Stomach (tissue), 9 donors: ENCODE data around the gene WSCD1. TPM values are rescaled to one million over a fixed set of nuclear protein-coding genes. Genes with fewer than 3 reads are reported as not detected.

Experiments
- DNase-seq, 2 donors: peaks; one replicate each; pipeline versions ENCODE4 v3.0.0 to v3.0.0-alpha.2; 2013 to 2019
- H3K27ac ChIP-seq, 5 donors: fragments of 200-600 bp in 4 of 5; sonication (generic) in 4 of 5; one replicate each; pipeline ENCODE4 v1.5.1; 2013 to 2019; ENCODE audit warnings: mild to moderate bottlenecking in 1 of 5, moderate library complexity in 1 of 5
- H3K27me3 ChIP-seq, 3 donors: fragments of 200-600 bp; sonication (generic); one replicate each; pipeline ENCODE4 v1.5.1; 2017 to 2019; ENCODE audit warnings: mixed run types in 1 of 3
- H3K36me3 ChIP-seq, 4 donors: fragments of 200-600 bp; sonication (generic); 1 replicate in 3 of 4; 2 replicates in 1 of 4; pipeline ENCODE4 v1.5.1; 2016 to 2019
- H3K4me1 ChIP-seq, 4 donors: fragments of 200-600 bp; sonication (generic); one replicate each; pipeline ENCODE4 v1.5.1; 2016 to 2019
- H3K4me3 ChIP-seq, 4 donors: fragments of 200-600 bp; sonication (generic) in 3 of 4; one replicate each; pipeline ENCODE4 v1.5.1; 2016 to 2019; ENCODE audit warnings: mild to moderate bottlenecking in 1 of 4
- H3K9me3 ChIP-seq, 4 donors: fragments of 200-600 bp; sonication (generic); one replicate each; pipeline ENCODE4 v1.5.1; 2016 to 2019
- EP300 ChIP-seq: sonication (generic); formaldehyde crosslinking; IDR thresholded peaks from one replicate; pipeline ENCODE4 v1.6.1; 2017; ENCODE audit warnings: antibody characterized with exemption
- POLR2A ChIP-seq, 4 donors: fragments of 450-650 bp; IDR thresholded peaks; one replicate each; pipeline ENCODE4 v1.6.1; 2016; ENCODE audit warnings: antibody characterized with exemption in 4 of 4, control low read depth in 2 of 4, mild to moderate bottlenecking in 1 of 4, moderate library complexity in 1 of 4
- POLR2AphosphoS5 ChIP-seq, 3 donors: sonication (generic); formaldehyde crosslinking; IDR thresholded peaks; one replicate each; pipeline ENCODE4 v1.6.1; 2016; ENCODE audit warnings: antibody characterized with exemption in 3 of 3
- WGBS, 5 donors: extraction: QIAGEN DNeasy Blood & Tissue Kit in 3 of 5; methylation state at CpG; one replicate each; pipeline versions ENCODE4 v1.1.5 to v1.1.7; 2013 to 2018; 5-methylcytosine and 5-hydroxymethylcytosine counted together
- intact Hi-C: fragments of 100-400 bp; cut with DNase I; formaldehyde crosslinking; loops from one replicate; pipeline ENCODE4 v1.15.1; 2023; ENCODE audit warnings: low total_unique reads
- polyA plus RNA-seq, 3 donors: library from polyadenylated mRNA; stranded (reverse); fragments of 200-250 nt; gene quantifications; one replicate each; pipeline ENCODE4 v1.2.3, GENCODE V29; 2013
- total RNA-seq, 5 donors: library from RNA; depleted of rRNA; stranded (reverse); fragments of >200 nt; gene quantifications; one replicate each; pipeline versions ENCODE4 v1.1.0 to v1.2.3, GENCODE V29; 2014 to 2016
- TF ChIP-seq, protein P1 (sequence below), 7 experiments: fragments of 450-650 bp in 4 of 7; fragments of 200-600 bp in 3 of 7; sonication (generic) in 3 of 7; IDR thresholded peaks; one replicate each; pipeline ENCODE4 v1.5.1; 2016 to 2019; ENCODE audit warnings: antibody characterized with exemption in 7 of 7, control low read depth in 2 of 7, mild to moderate bottlenecking in 1 of 7
- donor health status: healthy with polysubstance abuse.
- donor health status: Bipolar disorder and iron deficiency.
- donor health status: healthy.

Gene WSCD1
- total and polyA plus RNA-seq, 8 donors: 0.58 to 32.7 (median 1.2) TPM

DNA sequence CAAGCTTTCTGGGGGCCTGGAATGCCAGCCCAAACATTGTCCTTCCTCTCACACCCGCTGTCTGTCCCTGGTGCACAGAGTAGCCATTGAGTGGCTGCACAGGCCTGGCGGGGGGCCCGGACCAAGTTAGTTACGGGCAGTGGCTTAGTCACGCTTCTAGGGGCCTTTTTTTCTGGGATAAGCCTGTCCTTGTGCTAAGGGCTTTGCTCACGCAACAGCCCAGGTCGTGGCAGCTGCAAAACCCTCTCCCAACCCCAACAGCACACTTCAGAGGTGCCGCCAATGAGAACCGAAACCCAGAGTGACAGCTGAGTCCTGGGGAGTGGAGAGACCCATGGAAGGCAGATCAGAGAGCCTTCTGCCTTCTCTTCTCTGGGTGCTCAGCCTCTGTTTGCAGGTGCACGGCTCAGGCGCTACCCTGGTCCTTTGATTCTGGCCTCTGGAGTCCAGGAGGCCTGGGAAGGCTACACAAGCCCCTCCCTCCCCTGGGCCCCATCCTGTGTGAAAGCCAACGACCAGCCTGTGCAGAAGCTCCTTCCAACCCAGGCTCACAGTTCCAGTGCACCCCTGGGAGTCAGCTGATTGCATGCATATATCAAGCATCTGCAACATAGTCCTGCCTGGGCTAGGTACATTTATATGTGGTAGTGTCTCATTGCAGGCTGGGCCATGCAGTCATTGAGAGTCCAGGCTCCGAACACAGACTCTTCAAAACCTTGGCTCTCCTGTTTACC lies 9.1 kb downstream of the WSCD1 start:
- intact Hi-C loops: no loop called here
- H3K4me1 ChIP-seq: no peaks in the 10 kb centered on the region
- WGBS, 5 donors: 79 to 87% (median 82%) methylated on average over 12 to 13 of the region's 13 CpGs

DNA sequence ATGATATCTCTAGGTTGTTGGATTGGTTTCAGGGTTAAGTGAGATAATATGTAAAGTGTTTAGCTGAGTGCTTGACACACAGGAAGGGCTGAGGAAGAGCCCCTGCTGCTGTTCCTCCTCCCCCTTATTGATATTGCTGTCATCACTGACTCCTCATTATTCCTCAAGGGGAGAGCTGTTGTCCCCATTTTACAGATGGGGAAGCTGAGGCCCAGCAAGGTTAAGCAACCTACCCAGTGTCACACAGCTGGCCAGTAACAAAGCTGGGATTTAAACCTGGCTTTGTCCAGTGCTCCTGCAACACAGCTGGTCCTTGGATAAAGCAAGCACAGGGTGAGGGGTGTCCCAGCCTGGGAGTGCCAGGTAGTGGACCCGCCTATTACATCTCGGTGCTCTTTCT lies 9.8 kb downstream of the WSCD1 start:
- intact Hi-C loops: no loop called here
- Histone ChIP-seq H3K9me3 (no peaks in the 10 kb centered on the region), H3K27ac (no peak overlapping the region), H3K4me1 (no peaks in the 10 kb centered on the region), H3K27me3 (peaks cover 0 to 7% (median 0%) of the 10 kb centered on the region in 3 donors), H3K4me3 (no peak overlapping the region), H3K36me3 (peaks cover 0 to 11% (median 0%) of the 10 kb centered on the region in 4 donors)
- 81 to 100% (median 90%) methylated on average over 2 of the region's 2 CpGs for WGBS, 5 donors
- TF ChIP-seq POLR2AphosphoS5 (IDR thresholded peaks at IDR 0.05): no peak
- TF ChIP-seq, protein P1, sequence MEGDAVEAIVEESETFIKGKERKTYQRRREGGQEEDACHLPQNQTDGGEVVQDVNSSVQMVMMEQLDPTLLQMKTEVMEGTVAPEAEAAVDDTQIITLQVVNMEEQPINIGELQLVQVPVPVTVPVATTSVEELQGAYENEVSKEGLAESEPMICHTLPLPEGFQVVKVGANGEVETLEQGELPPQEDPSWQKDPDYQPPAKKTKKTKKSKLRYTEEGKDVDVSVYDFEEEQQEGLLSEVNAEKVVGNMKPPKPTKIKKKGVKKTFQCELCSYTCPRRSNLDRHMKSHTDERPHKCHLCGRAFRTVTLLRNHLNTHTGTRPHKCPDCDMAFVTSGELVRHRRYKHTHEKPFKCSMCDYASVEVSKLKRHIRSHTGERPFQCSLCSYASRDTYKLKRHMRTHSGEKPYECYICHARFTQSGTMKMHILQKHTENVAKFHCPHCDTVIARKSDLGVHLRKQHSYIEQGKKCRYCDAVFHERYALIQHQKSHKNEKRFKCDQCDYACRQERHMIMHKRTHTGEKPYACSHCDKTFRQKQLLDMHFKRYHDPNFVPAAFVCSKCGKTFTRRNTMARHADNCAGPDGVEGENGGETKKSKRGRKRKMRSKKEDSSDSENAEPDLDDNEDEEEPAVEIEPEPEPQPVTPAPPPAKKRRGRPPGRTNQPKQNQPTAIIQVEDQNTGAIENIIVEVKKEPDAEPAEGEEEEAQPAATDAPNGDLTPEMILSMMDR (IDR thresholded peaks at IDR 0.05): no peak
- TF ChIP-seq POLR2A (IDR thresholded peaks at IDR 0.05): no peak
- no peak for TF ChIP-seq EP300
- no peak for DNase-seq

More for the DNA sequence above, 9.1 kb downstream of the WSCD1 start:
- Histone ChIP-seq H3K27ac (no peak overlapping the region), H3K27me3 (peaks cover 0 to 12% (median 0%) of the 10 kb centered on the region in 3 donors), H3K36me3 (peaks cover 0 to 11% (median 0%) of the 10 kb centered on the region in 4 donors), H3K9me3 (no peaks in the 10 kb centered on the region), H3K4me3 (no peak overlapping the region)
- TF ChIP-seq POLR2A (IDR thresholded peaks at IDR 0.05): no peak
- TF ChIP-seq EP300: no peak
- TF ChIP-seq POLR2AphosphoS5 (IDR thresholded peaks at IDR 0.05): no peak
- TF ChIP-seq, protein P1 (IDR thresholded peaks at IDR 0.05): no peak
- DNase-seq: no peak

DNA sequence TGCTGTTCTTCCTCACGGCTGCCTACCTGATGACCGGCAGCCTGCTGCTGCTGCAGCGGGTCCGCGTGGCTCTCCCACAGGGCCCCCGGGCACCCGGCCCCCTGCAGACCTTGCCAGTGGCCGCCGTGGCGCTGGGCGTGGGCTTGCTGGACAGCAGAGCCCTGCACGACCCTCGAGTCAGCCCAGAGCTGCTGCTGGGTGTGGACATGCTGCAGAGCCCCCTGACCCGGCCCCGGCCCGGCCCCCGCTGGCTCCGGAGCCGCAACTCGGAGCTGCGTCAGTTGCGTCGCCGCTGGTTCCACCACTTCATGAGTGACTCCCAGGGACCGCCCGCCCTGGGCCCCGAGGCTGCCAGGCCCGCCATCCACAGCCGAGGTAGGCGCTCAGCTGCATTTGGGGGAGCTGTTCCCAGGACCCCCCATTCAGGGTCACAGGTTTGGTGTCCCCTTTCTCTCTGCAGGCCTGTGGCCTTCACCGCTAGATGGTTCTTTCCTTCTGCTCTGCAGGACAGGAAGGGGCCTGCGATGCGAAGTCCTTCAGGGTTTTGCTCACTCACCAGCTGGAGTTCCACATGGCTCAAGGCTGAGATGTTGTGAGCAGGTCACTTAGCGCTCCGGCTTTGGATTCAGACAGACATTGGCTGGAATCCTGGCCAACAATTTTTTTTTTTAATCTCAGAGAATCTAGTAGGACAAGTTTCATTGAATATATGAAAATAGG lies 10.7 kb downstream of the WSCD1 start:
- intact Hi-C loops: no loop called here
- Histone ChIP-seq H3K4me1 (no peaks in the 10 kb centered on the region), H3K36me3 (peaks cover 0 to 11% (median 0%) of the 10 kb centered on the region in 4 donors), H3K4me3 (no peak overlapping the region), H3K27me3 (no peaks in the 10 kb centered on the region), H3K27ac (no peak overlapping the region), H3K9me3 (no peaks in the 10 kb centered on the region)
- DNase-seq: no peak
- TF ChIP-seq POLR2AphosphoS5 (IDR thresholded peaks at IDR 0.05): no peak
- TF ChIP-seq, protein P1 (IDR thresholded peaks at IDR 0.05): no peak
- no peak for TF ChIP-seq POLR2A (IDR thresholded peaks at IDR 0.05)
- no peak for TF ChIP-seq EP300
- 82 to 92% (median 91%) methylated on average over 7 to 35 of the region's 35 CpGs for WGBS, 5 donors

DNA sequence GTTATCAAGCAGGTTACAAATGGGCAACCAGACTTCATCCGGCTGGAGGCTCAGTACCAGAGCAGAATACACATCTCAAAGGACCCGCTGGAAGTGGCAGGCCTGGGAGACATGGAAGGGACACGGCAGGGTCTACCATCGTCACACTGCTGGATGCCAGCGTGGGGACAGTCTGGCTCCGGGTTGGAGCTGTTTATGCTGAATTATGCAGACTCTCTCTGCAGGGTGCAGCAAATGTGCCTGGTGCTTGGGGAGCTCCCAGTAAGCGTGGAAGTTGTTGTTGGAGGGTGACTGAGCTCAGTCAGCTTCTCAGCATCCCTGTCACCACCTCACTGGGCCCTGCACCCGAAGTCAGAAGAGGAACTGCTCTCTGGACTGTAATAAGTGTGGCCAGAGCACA lies 12.2 kb downstream of the WSCD1 start:
- Histone ChIP-seq H3K9me3 (no peaks in the 10 kb centered on the region), H3K27me3 (no peaks in the 10 kb centered on the region), H3K4me1 (no peaks in the 10 kb centered on the region), H3K36me3 (peaks cover 0 to 11% (median 0%) of the 10 kb centered on the region in 4 donors), H3K4me3 (no peak overlapping the region), H3K27ac (no peak overlapping the region)
- intact Hi-C loops: no loop called here
- WGBS, 5 donors: 81 to 85% (median 81%) methylated on average over 8 of the region's 8 CpGs
- DNase-seq: no peak
- no peak for TF ChIP-seq POLR2A (IDR thresholded peaks at IDR 0.05)
- no peak for TF ChIP-seq POLR2AphosphoS5 (IDR thresholded peaks at IDR 0.05)
- TF ChIP-seq, protein P1 (IDR thresholded peaks at IDR 0.05): no peak
- no peak for TF ChIP-seq EP300
